ENCODE results near the gene GPD1L. TPM values are rescaled to one million over a fixed set of nuclear protein-coding genes. Genes with fewer than 3 reads are reported as not detected.

Gene GPD1L
- total and polyA plus RNA-seq, 2 of the 13 experiments (the other 11 are each of a cell fraction or from before 2014, with no cell fraction given): 4.9 to 13.7 TPM

GRCh38 chr3:32143849-32144757 is 37.7 kb downstream of the GPD1L start:
- in situ Hi-C loops (cut with HindIII; ENCODE audit: extremely low pct_ligation_motif_present, low pct_unique_long_range_greater_than_20kb): loop anchor here (5.0 kb wide), 1 partner anchor 127 kb away; no protein-coding TSS in a partner anchor
- H3K36me3 ChIP-seq (replicated peaks in 1 of 2; ENCODE audit: control insufficient read depth in 1 of 2, insufficient read depth in 2 of 2, low read length in 2 of 2): no peaks in the 10 kb centered on the region; a peak in 1 of 5 replicates
- H4K20me1 ChIP-seq (ENCODE audit: insufficient read depth, low read length): no peaks in the 10 kb centered on the region
- no peaks in the 10 kb centered on the region for H3K27me3 ChIP-seq (ENCODE audit: control insufficient read depth in 1 of 2, insufficient read depth in 2 of 2, low read length in 2 of 2)
- BruUV-seq (replicated peaks): no TSS peak
- POLR2A ChIA-PET: interaction anchor here (0.6 kb wide), 1 partner anchor 199 kb away, joined by 4 read pairs; no protein-coding TSS in a partner anchor
- CTCF ChIA-PET (ENCODE audit: low intra/inter-chr PET ratio, low total read pairs): interaction anchor here (0.8 to 2.0 kb wide), 2 partner anchors 33 to 125 kb away, joined by 3 to 28 read pairs; no protein-coding TSS in a partner anchor
- H2AFZ ChIP-seq (ENCODE audit: low read length): no peak overlapping the region
- intact Hi-C loops (cut with micrococcal nuclease; ENCODE audit: unreplicated experiment): loop anchor here (1.0 to 5.0 kb wide), 2 partner anchors 37 to 125 kb away; partner anchors contain the start of gene GPD1L
- DNase-seq (ENCODE audit: low spot score) (peak; percentile 78), FAIRE-seq (peak; percentile 91), ATAC-seq (peak; percentile 84)
- no peaks in the 10 kb centered on the region for H3K9me3 ChIP-seq (ENCODE audit: low read length)
- no peak overlapping the region for H3K27ac ChIP-seq (ENCODE audit: extremely low read length, insufficient read depth, low read length)
- no peak overlapping the region for H3K4me3 ChIP-seq (replicated peaks in 1 of 3; ENCODE audit: insufficient read depth in 1 of 3, low read depth in 2 of 3, low read length in 3 of 3)
- peaks cover 25% of the 10 kb centered on the region for H3K4me1 ChIP-seq (ENCODE audit: insufficient read depth, low read length)
- no peaks in the 10 kb centered on the region for H3K79me2 ChIP-seq (ENCODE audit: insufficient read depth, low read length)
- WGBS (ENCODE audit: low lambda C conversion rate): 57% methylated on average over 8 of the region's 11 CpGs
- H3K4me2 ChIP-seq (ENCODE audit: low read depth, low read length): no peak overlapping the region
- H3K9ac ChIP-seq (ENCODE audit: insufficient read depth, low read depth, low read length): no peak overlapping the region
- no peak for TF ChIP-seq ZNF670 (CRISPR knock-in tag; IDR thresholded peaks at IDR 0.05; ENCODE audit: borderline replicate concordance)
- peak; percentile 76 for TF ChIP-seq RAD21 (CRISPR knock-in tag; IDR thresholded peaks at IDR 0.05)
- TF ChIP-seq GATAD2A (CRISPR knock-in tag; IDR thresholded peaks at IDR 0.05): peak; percentile 42; the same call in 1 of the 2 replicates
- TF ChIP-seq PAF1 (CRISPR knock-in tag; IDR thresholded peaks at IDR 0.05): no peak
- TF ChIP-seq SMC3 (IDR thresholded peaks at IDR 0.05; ENCODE audit: low read length): peak; percentile 82
- TF ChIP-seq ARID2 (CRISPR knock-in tag; IDR thresholded peaks at IDR 0.05; ENCODE audit: borderline replicate concordance): no peak
- peak; percentile 86 for TF ChIP-seq CTCF (CRISPR knock-in tag; IDR thresholded peaks at IDR 0.05)
- TF ChIP-seq FOSL2 (CRISPR knock-in tag; IDR thresholded peaks at IDR 0.05): peak; percentile 33; the same call in 1 of the 2 replicates
- TF ChIP-seq THAP11 (CRISPR knock-in tag; IDR thresholded peaks at IDR 0.05): 0 out of 2 replicates have a peak, but pooled peaks have one; percentile 26
- no peak for TF ChIP-seq ZNF205 (CRISPR knock-in tag; IDR thresholded peaks at IDR 0.05)
- TF ChIP-seq RBM39 (IDR thresholded peaks at IDR 0.05; ENCODE audit: low read depth, low read length, poor library complexity, severe bottlenecking): no peak
- peak; percentile 90 for TF ChIP-seq STAG1 (CRISPR knock-in tag; IDR thresholded peaks at IDR 0.05)
- 0 out of 2 replicates have a peak, but pooled peaks have one; percentile 18 for TF ChIP-seq ARID5B (CRISPR knock-in tag; IDR thresholded peaks at IDR 0.05)
- TF ChIP-seq CBFB (CRISPR knock-in tag; IDR thresholded peaks at IDR 0.05): no peak
- no peak for TF ChIP-seq MLX (CRISPR knock-in tag; IDR thresholded peaks at IDR 0.05)
- peak; percentile 20 for TF ChIP-seq TEAD3 (CRISPR knock-in tag; optimal IDR thresholded peaks at IDR 0.05; ENCODE audit: borderline replicate concordance)
- TF ChIP-seq SP4 (CRISPR knock-in tag; IDR thresholded peaks at IDR 0.05): no peak
